A673 (cell line): ENCODE data around the gene FBLN1.

ENCODE experiments used
- CTCF ChIP-seq: fragments of 300-800, 200-600 bp; sonication (generic); conservative IDR thresholded peaks from 2 replicates; pipeline ENCODE4 v1.5.1; 2017; ENCODE audit warnings: low read depth, mild to moderate bottlenecking, antibody characterized with exemption, low read length, moderate library complexity, mixed read lengths
- EZH2 ChIP-seq: fragments of 200-600 bp; sonication (generic); IDR thresholded peaks from 2 replicates; pipeline ENCODE4 v1.6.1; 2017; ENCODE audit warnings: borderline replicate concordance, low read depth, mild to moderate bottlenecking, mixed read lengths, antibody characterized with exemption, low read length; ENCODE audit not compliant: poor library complexity, severe bottlenecking

GRCh38 chr22:45575607-45576272 is 73.1 kb downstream of the FBLN1 start:
- TF ChIP-seq CTCF (no peak), EZH2 (no peak)
